NCI-H748 (cell line): Measurements from ENCODE around the gene AGK.
"Not testable (repeated sequence)": the region's sequence is repeated elsewhere in the genome, so short reads cannot be mapped to it uniquely, and the experiment has no call there.

Experiments
- DNase-seq: peaks from one replicate; lab custom pipeline; 2025; ENCODE audit not compliant: unreplicated experiment; lab: John Stamatoyannopoulos, UW

Gene AGK

GRCh38 chr7:141551782-141552181 is 572 bp downstream of the AGK start:
- DNase-seq: no peak

DNA sequence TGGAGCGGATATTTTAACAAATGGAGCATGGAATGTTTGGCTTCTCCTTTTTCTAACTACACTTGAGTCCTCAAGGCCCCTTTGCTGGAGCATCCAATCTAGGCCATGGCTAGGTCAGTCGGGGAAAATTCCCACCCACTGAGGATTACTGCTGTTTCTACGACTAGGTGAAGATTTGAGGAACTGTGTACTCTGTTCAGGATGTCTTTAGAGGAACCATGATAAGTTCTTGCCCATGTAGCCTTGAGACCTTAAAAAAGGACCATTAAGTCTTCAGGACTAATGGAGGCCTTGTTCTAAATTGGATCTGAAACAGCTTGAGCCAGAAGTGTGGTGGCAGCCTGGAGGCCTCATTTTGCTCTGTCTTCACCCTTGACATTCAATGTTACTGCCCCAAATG is 6.2 kb downstream of the AGK start:
- DNase-seq: no peak

GRCh38 chr7:141557831-141558531 is 6.8 kb downstream of the AGK start:
- DNase-seq: not testable (repeated sequence)

DNA sequence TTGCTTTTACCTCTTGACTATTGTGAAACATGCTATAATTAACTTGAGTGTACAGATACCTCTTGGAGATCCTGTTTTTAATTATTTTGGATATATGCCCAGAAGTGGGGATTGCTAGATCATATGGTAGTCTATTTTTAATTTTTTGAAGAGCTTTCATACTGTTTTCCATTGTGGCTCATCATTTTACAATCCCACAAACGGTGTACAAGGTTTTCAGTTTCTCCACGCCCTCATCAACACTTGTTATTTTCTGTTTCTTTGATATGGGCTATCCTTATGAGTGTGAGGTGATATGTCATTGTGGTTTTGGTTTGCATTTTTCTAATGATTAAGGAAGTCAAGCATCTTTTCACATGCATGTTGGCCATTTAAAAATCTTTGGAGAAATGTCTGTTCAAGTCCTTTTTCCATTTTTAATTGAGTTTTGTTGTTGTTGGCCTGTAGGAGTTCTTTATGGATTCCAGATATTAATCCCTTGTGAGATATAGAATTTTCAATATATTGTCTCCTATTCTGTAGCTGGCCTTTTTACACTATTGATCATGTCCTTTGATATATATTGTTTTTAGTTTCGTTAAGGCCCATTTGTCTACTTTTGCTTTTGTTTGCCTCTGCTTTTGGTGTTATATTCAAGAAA is 7.5 kb downstream of the AGK start:
- peak; percentile 90 for DNase-seq

- no peak for DNase-seq
Observed at GRCh38 chr7:141559961-141560360, 8.8 kb downstream of the AGK start.

DNA sequence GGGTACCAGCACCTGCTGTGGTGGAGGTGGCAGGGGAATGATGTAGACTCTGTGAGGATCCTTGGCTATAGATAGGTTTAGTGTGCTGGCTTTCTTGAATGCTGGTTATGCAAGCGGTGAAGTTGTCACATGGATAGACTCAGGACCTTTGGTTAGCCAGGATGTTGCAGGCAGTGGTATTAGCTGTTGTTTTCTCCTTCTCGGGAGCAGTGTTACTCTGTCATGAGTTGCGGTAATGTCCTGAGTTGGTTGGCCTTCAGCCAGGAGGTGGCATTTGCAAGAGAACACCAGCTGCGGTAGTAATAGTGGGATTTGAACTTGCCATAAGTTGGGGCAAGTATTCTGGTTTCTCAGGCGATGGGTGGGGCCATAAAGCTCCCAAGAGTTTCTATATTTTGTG is 10.8 kb downstream of the AGK start:
- no peak for DNase-seq

- no peak for DNase-seq
Observed at GRCh38 chr7:141562543-141562942, 11.3 kb downstream of the AGK start.

- no peak for DNase-seq
Observed at GRCh38 chr7:141562972-141563371, 11.8 kb downstream of the AGK start.

GRCh38 chr7:141563956-141564623 is 12.9 kb downstream of the AGK start:
- DNase-seq: no peak

DNA sequence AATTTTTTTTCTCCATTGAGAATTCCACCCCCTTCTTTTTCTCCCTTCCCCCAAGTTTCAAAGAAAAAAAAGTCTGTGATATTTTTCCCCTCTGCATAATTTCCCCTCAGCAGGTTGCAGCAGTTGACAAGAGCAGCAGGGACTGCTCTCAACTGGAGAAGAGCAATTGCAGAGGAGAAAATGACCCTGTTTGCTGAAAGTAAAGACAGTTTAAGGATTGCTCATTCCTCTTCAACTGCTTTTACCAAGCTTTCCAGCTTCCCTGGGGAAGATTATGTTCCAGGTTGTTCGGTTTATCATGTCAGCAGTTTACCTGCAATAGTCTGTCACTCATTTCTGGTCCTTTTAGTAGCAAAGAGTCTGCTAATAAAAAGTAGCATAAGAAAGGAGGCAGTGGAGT is 16.2 kb downstream of the AGK start:
- DNase-seq: no peak

GRCh38 chr7:141568227-141568626 is 17.0 kb downstream of the AGK start:
- DNase-seq: no peak

GRCh38 chr7:141571059-141571458 is 19.8 kb downstream of the AGK start:
- DNase-seq: no peak

- no peak for DNase-seq
Observed at GRCh38 chr7:141572175-141572574, 21.0 kb downstream of the AGK start.

DNA sequence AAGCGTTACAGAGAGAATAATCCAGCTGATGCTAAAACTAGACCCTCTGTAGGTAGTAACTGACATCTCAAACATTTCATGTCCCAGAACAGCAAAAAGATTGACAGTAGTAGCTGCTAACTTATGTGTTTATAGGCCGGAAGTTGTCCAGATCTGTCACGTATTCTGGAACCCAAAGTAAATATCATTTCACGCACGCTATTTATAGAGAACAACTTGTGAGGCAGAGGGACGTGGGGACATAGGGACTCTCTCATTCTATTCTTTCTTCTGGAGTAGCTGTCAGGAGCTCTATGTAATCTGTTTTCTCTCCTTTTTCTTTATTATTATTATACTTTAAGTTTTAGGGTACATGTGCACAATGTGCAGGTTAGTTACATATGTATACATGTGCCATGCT is 22.3 kb downstream of the AGK start:
- DNase-seq: no peak

- DNase-seq: no peak
Observed at GRCh38 chr7:141575164-141575563, 24.0 kb downstream of the AGK start.

DNA sequence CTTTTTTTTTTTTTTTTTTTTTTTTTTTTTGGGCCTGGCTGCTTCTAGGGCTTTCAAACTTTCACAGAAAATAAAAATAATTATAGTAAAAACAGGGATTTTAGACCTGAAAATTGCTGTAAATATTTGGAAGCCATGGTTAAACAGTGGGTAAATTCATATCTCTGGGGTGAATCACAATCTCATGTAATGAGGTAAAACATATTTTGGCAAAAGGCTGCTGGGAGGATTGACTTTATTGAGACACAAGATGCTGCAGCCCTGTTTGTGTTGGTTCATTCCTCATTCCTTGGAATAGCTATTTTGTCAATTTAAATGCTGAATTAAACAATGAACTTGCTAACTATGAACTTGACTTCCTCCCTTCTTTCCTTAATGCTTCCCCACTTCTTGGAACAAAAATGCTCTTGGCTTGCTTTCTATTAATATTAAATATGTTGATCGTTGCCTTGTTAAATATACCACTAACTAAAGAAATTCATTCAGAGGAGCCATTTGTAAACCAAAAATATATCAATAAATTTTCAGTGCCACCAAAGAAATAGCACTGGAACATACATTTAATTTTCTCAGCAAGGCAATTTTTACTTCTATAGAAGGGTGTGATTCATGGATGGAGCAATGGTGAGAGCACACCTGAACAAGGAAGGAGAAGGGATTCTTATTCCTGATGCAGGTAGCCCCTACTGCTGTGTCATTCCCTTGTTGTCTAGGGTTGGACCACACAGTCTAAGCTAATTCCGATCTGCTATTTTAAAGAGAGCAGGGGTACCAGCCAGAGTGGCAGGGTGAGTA is 24.6 kb downstream of the AGK start:
- no peak for DNase-seq

GRCh38 chr7:141577043-141577839 is 26.0 kb downstream of the AGK start:
- DNase-seq: no peak

DNA sequence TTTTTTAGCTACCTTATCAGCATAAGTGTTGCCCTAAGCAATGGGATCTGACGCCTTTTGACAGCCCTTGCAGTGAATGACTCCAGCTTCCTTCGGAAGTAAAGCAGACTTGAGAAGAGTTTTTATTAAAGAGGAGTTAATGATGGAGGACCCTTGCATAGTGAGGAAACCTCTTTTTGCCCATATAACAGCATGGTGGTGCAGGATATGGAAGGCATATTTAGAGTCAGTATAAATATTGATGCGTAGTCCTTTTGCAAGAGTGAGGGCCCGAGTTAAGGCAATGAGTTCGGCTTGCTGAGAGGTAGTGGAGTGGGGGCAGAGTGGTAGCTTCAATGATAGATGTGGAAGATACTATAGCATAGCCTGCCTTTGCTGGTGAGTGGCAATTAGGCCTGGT is 28.7 kb downstream of the AGK start:
- not testable (repeated sequence) for DNase-seq

DNA sequence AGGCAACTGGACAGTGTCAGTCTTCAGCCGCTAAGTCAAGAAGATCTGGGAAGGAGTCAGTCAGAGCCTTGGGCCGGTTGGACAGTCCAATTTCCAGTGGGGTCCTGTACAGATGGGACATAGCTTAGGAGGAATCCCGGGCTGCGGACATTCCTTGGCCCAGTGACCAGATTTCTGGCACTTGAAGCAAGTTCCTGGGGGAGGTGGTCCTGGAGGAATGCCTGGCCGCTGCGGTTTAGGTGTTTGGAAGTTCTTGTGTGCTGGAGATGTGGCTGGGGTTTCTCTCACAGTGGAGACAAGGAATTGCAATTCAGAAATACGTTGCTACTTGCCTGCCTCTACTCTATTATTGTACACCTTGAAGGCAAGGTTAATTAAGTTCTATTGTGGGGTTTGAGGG is 30.9 kb downstream of the AGK start:
- DNase-seq: not testable (repeated sequence)

GRCh38 chr7:141584935-141585334 is 33.7 kb downstream of the AGK start:
- DNase-seq: no peak
